HepG2 (cell line): ENCODE measurements around the gene CCDC154. TPM values are rescaled to one million over a fixed set of nuclear protein-coding genes. Genes with fewer than 3 reads are reported as not detected.

Experiments
- AHR ChIP-seq: IDR thresholded peaks from 2 replicates; pipeline ENCODE4 v1.6.1; 2018; ENCODE audit warnings: missing genetic modification reagents, missing compliant biosample characterization
- CBFB ChIP-seq: sonication (generic); formaldehyde crosslinking; IDR thresholded peaks from 2 replicates; pipeline ENCODE4 v1.4.0; 2020; ENCODE audit warnings: missing genetic modification reagents
- DNMT1 ChIP-seq: sonication (generic); formaldehyde crosslinking; IDR thresholded peaks from 2 replicates; pipeline ENCODE4 v1.5.1; 2020; ENCODE audit warnings: mild to moderate bottlenecking, missing genetic modification reagents
- DRAP1 ChIP-seq: IDR thresholded peaks from 2 replicates; pipeline ENCODE4 v1.6.1; 2016; ENCODE audit warnings: missing genetic modification reagents, missing compliant biosample characterization
- FOXM1 ChIP-seq: sonication (generic); formaldehyde crosslinking; IDR thresholded peaks from 2 replicates; pipeline ENCODE4 v1.5.0; 2020; ENCODE audit warnings: missing genetic modification reagents
- GTF2F1 ChIP-seq: fragments of 150-350 bp; IDR thresholded peaks from 2 replicates; pipeline ENCODE4 v1.6.1; 2014; ENCODE audit warnings: low read length
- HNRNPLL ChIP-seq: fragments of 200-400 bp; formaldehyde crosslinking; IDR thresholded peaks from 2 replicates; pipeline ENCODE4 v1.6.1; 2017; ENCODE audit warnings: mild to moderate bottlenecking, low read depth, low read length; ENCODE audit not compliant: poor library complexity, severe bottlenecking
- MZF1 ChIP-seq: sonication (generic); formaldehyde crosslinking; IDR thresholded peaks from 2 replicates; pipeline ENCODE4 v1.8.1; 2023; ENCODE audit warnings: mild to moderate bottlenecking, missing genetic modification reagents, borderline replicate concordance
- NFKB2 ChIP-seq: sonication (generic); formaldehyde crosslinking; IDR thresholded peaks from 2 replicates; pipeline ENCODE4 v1.4.0; 2020; ENCODE audit warnings: missing genetic modification reagents, borderline replicate concordance
- SMARCC2 ChIP-seq: fragments of 450-650 bp; IDR thresholded peaks from 2 replicates; pipeline ENCODE4 v1.6.1; 2017; ENCODE audit warnings: antibody characterized with exemption, mild to moderate bottlenecking
- ZBTB20 ChIP-seq: sonication (generic); formaldehyde crosslinking; IDR thresholded peaks from 2 replicates; pipeline ENCODE4 v1.8.1; 2023; ENCODE audit warnings: missing genetic modification reagents, low read depth, mild to moderate bottlenecking, borderline replicate concordance
- ZNF138 ChIP-seq: sonication (generic); formaldehyde crosslinking; IDR thresholded peaks from 2 replicates; pipeline ENCODE4 v1.5.0; 2020; ENCODE audit warnings: mild to moderate bottlenecking, low read depth, missing genetic modification reagents
- ZNF280B ChIP-seq: sonication (generic); formaldehyde crosslinking; IDR thresholded peaks from 2 replicates; pipeline ENCODE4 v1.5.0; 2020; ENCODE audit warnings: missing genetic modification reagents, mild to moderate bottlenecking, borderline replicate concordance
- ZNF446 ChIP-seq: sonication (generic); formaldehyde crosslinking; IDR thresholded peaks from 2 replicates; pipeline ENCODE4 v1.5.0; 2020; ENCODE audit warnings: mild to moderate bottlenecking, missing genetic modification reagents
- ZNF605 ChIP-seq: sonication (generic); formaldehyde crosslinking; IDR thresholded peaks from 2 replicates; pipeline ENCODE4 v1.8.0; 2022; ENCODE audit warnings: mild to moderate bottlenecking, missing genetic modification reagents
- ZNF615 ChIP-seq: sonication (generic); formaldehyde crosslinking; IDR thresholded peaks from 2 replicates; pipeline ENCODE4 v1.5.0; 2020; ENCODE audit warnings: mild to moderate bottlenecking, missing genetic modification reagents, borderline replicate concordance
- ZNF761 ChIP-seq: sonication (generic); formaldehyde crosslinking; conservative IDR thresholded peaks from 2 replicates; pipeline ENCODE4 v1.4.0; 2020; ENCODE audit warnings: mild to moderate bottlenecking, missing genetic modification reagents
- ZNF768 ChIP-seq: sonication (generic); formaldehyde crosslinking; IDR thresholded peaks from 2 replicates; pipeline ENCODE4 v1.4.0; 2020; ENCODE audit warnings: missing genetic modification reagents
- ZNF781 ChIP-seq: sonication (generic); formaldehyde crosslinking; IDR thresholded peaks from 2 replicates; pipeline ENCODE4 v1.5.1; 2020; ENCODE audit warnings: borderline replicate concordance, mild to moderate bottlenecking, missing genetic modification reagents; ENCODE audit errors: not compliant biosample characterization
- ZNF878 ChIP-seq: sonication (generic); formaldehyde crosslinking; IDR thresholded peaks from 2 replicates; pipeline ENCODE4 v1.8.1; 2023; ENCODE audit warnings: mild to moderate bottlenecking, missing genetic modification reagents, moderate library complexity
- ZSCAN31 ChIP-seq: sonication (generic); formaldehyde crosslinking; IDR thresholded peaks from 2 replicates; pipeline ENCODE4 v1.5.0; 2020; ENCODE audit warnings: low read depth, mild to moderate bottlenecking, missing genetic modification reagents
- polyA plus RNA-seq, 8 experiments: library from polyadenylated mRNA; depleted of rRNA in 3 of 8; stranded (reverse) in 7 of 8; unstranded in 1 of 8; fragments of >200 nt; fragmentation: Illumina TruSeq in 4 of 8; extraction: Trizol in 4 of 8; gene quantifications; 2 replicates each; pipeline versions ENCODE4 v1.2.1 to v1.2.3, GENCODE V29; 2011 to 2016; ENCODE audit warnings: low read depth in 4 of 8, missing spikeins in 1 of 8, mixed read lengths in 1 of 8; ENCODE audit not compliant: insufficient read depth in 1 of 8
- total RNA-seq, 5 experiments: library from RNA; depleted of rRNA; stranded (reverse); fragments of >200 nt; fragmentation: Illumina TruSeq; extraction: Trizol; gene quantifications; 2 replicates each; pipeline ENCODE4 v1.2.3, GENCODE V29; 2016; ENCODE audit warnings: low read depth in 1 of 5
- TF ChIP-seq, protein P1 (sequence below): sonication (generic); formaldehyde crosslinking; IDR thresholded peaks from 2 replicates; pipeline ENCODE4 v1.5.0; 2020; ENCODE audit warnings: mild to moderate bottlenecking, missing genetic modification reagents
- TF ChIP-seq, protein P2 (sequence below): sonication (generic); formaldehyde crosslinking; IDR thresholded peaks from 2 replicates; pipeline ENCODE4 v1.8.1; 2023; ENCODE audit warnings: mild to moderate bottlenecking, missing genetic modification reagents
- TF ChIP-seq, protein P3 (sequence below): IDR thresholded peaks from 2 replicates; pipeline ENCODE4 v1.6.1; 2016; ENCODE audit warnings: mild to moderate bottlenecking

Gene CCDC154
- total and polyA plus RNA-seq, 2 of the 13 experiments (the other 11 are each of a cell fraction or from before 2014, with no cell fraction given) = 0.92 to 1.5 TPM

DNA sequence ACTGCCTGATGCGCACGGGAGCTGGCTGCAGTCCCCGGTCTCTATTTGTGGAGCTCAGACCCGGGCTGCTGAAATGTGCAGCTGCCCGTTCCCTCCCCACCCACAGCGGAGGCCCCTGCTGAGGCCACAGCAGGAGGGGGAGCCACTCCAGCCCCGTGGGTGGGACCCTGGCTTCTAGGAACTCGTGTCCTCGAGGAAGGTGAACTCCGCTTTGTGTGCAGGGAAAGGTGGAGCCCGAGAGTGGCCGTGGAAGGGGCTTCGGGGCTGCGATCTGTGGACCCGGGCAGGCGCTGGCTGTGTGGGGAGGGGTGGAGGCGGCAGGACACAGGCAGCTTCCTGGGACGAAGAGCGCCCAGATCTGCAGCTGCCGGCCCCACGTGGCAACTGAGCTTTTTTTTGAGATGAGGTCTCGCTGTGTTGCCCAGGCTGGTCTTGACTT, 2.9 kb downstream of the CCDC154 start (continued):
- TF ChIP-seq ZNF280B (CRISPR knock-in tag) (peak; percentile 68; the same call in 1 of the 2 replicates), MZF1 (CRISPR knock-in tag) (no peak), ZBTB20 (CRISPR knock-in tag) (no peak), ZNF781 (CRISPR knock-in tag) (no peak), CBFB (no peak), ZNF605 (CRISPR knock-in tag) (no peak), ZNF446 (CRISPR knock-in tag) (no peak), FOXM1 (no peak), GTF2F1 (no peak), HNRNPLL (no peak), NFKB2 (CRISPR knock-in tag) (no peak), AHR (no peak), ZNF878 (CRISPR knock-in tag) (no peak), ZNF761 (CRISPR knock-in tag) (no peak), DNMT1 (CRISPR knock-in tag) (no peak), ZSCAN31 (CRISPR knock-in tag) (no peak), SMARCC2 (no peak), ZNF138 (no peak), DRAP1 (CRISPR knock-in tag) (peak; percentile 32; the same call in 1 of the 2 replicates), ZNF768 (CRISPR knock-in tag) (0 out of 2 replicates have a peak, but pooled peaks have one; percentile 10), ZNF615 (CRISPR knock-in tag) (no peak)
- TF ChIP-seq, protein P1, sequence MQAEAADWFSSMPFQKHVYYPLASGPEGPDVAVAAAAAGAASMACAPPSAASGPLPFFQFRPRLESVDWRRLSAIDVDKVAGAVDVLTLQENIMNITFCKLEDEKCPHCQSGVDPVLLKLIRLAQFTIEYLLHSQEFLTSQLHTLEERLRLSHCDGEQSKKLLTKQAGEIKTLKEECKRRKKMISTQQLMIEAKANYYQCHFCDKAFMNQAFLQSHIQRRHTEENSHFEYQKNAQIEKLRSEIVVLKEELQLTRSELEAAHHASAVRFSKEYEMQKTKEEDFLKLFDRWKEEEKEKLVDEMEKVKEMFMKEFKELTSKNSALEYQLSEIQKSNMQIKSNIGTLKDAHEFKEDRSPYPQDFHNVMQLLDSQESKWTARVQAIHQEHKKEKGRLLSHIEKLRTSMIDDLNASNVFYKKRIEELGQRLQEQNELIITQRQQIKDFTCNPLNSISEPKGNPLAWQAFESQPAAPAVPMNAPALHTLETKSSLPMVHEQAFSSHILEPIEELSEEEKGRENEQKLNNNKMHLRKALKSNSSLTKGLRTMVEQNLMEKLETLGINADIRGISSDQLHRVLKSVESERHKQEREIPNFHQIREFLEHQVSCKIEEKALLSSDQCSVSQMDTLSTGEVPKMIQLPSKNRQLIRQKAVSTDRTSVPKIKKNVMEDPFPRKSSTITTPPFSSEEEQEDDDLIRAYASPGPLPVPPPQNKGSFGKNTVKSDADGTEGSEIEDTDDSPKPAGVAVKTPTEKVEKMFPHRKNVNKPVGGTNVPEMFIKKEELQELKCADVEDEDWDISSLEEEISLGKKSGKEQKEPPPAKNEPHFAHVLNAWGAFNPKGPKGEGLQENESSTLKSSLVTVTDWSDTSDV (CRISPR knock-in tag) = 0 out of 2 replicates have a peak, but pooled peaks have one; percentile 44
- TF ChIP-seq, protein P2, sequence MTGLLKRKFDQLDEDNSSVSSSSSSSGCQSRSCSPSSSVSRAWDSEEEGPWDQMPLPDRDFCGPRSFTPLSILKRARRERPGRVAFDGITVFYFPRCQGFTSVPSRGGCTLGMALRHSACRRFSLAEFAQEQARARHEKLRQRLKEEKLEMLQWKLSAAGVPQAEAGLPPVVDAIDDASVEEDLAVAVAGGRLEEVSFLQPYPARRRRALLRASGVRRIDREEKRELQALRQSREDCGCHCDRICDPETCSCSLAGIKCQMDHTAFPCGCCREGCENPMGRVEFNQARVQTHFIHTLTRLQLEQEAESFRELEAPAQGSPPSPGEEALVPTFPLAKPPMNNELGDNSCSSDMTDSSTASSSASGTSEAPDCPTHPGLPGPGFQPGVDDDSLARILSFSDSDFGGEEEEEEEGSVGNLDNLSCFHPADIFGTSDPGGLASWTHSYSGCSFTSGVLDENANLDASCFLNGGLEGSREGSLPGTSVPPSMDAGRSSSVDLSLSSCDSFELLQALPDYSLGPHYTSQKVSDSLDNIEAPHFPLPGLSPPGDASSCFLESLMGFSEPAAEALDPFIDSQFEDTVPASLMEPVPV (CRISPR knock-in tag) = no peak
- TF ChIP-seq, protein P3, sequence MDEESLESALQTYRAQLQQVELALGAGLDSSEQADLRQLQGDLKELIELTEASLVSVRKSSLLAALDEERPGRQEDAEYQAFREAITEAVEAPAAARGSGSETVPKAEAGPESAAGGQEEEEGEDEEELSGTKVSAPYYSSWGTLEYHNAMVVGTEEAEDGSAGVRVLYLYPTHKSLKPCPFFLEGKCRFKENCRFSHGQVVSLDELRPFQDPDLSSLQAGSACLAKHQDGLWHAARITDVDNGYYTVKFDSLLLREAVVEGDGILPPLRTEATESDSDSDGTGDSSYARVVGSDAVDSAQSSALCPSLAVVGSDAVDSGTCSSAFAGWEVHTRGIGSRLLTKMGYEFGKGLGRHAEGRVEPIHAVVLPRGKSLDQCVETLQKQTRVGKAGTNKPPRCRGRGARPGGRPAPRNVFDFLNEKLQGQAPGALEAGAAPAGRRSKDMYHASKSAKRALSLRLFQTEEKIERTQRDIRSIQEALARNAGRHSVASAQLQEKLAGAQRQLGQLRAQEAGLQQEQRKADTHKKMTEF (CRISPR knock-in tag) = no peak
